Body of pancreas (tissue), 4 donors: Measurements from ENCODE around the gene PRPF18. TPM values are rescaled to one million over a fixed set of nuclear protein-coding genes. Genes with fewer than 3 reads are reported as not detected.

Experiments
- ATAC-seq: fragments of 150-250 bp; one replicate; pipeline ENCODE4 v1.9.1; 2016
- DNase-seq, 4 donors: peaks; one replicate each; pipeline ENCODE4 v3.0.0-alpha.2; 2019
- H3K27ac ChIP-seq, 4 donors: fragments of 200-600 bp; sonication (generic); 1 replicate in 3 of 4; 2 replicates in 1 of 4; pipeline versions ENCODE4 v1.5.1 to v1.6.1; 2016 to 2019; ENCODE audit warnings: mild to moderate bottlenecking in 1 of 4, mixed read lengths in 1 of 4, moderate library complexity in 1 of 4
- H3K27me3 ChIP-seq, 2 donors: fragments of 200-600 bp; sonication (generic); one replicate each; pipeline ENCODE4 v1.6.0; 2016; ENCODE audit warnings: mild to moderate bottlenecking in 1 of 2
- H3K36me3 ChIP-seq, 2 donors: fragments of 200-600 bp; sonication (generic); replicated peaks in 1 of 2; 2 replicates each; pipeline ENCODE4 v1.5.1; 2016; ENCODE audit warnings: low read depth in 2 of 2; ENCODE audit not compliant: insufficient read depth in 1 of 2
- H3K4me1 ChIP-seq: fragments of 200-600 bp; sonication (generic); one replicate; pipeline ENCODE4 v1.6.0; 2016
- H3K4me3 ChIP-seq, 2 donors: fragments of 200-600 bp; sonication (generic); 1 replicate in 1 of 2; 2 replicates in 1 of 2; pipeline ENCODE4 v1.5.1; 2016 to 2019
- H3K9me3 ChIP-seq, 3 donors: fragments of 200-600 bp; sonication (generic); 1 replicate in 2 of 3; 2 replicates in 1 of 3; pipeline ENCODE4 v1.5.1; 2016
- POLR2A ChIP-seq, 3 donors: fragments of 450-650 bp; IDR thresholded peaks; one replicate each; pipeline ENCODE4 v1.6.1; 2016; ENCODE audit warnings: antibody characterized with exemption in 3 of 3, mild to moderate bottlenecking in 2 of 3
- WGBS, 2 donors: methylation state at CpG; one replicate each; pipeline ENCODE4 v1.1.5; 2017; 5-methylcytosine and 5-hydroxymethylcytosine counted together
- intact Hi-C: fragments of 100-400 bp; cut with DNase I; formaldehyde crosslinking; loops from one replicate; pipeline ENCODE4 v1.15.1; 2023
- total RNA-seq, 2 donors: library from RNA; depleted of rRNA; stranded (reverse); fragments of >200 nt; gene quantifications; one replicate each; pipeline ENCODE4 v1.1.0, GENCODE V29; 2016
- TF ChIP-seq, protein P1 (sequence below), 7 experiments: fragments of 450-650 bp in 4 of 7; fragments of 200-600 bp in 3 of 7; sonication (generic) in 3 of 7; IDR thresholded peaks; one replicate each; pipeline ENCODE4 v1.5.1; 2016 to 2019; ENCODE audit warnings: antibody characterized with exemption in 7 of 7

The PRPF18 gene
- total RNA-seq, 2 donors from 2014 or later = 13.8 to 22.8 TPM

DNA sequence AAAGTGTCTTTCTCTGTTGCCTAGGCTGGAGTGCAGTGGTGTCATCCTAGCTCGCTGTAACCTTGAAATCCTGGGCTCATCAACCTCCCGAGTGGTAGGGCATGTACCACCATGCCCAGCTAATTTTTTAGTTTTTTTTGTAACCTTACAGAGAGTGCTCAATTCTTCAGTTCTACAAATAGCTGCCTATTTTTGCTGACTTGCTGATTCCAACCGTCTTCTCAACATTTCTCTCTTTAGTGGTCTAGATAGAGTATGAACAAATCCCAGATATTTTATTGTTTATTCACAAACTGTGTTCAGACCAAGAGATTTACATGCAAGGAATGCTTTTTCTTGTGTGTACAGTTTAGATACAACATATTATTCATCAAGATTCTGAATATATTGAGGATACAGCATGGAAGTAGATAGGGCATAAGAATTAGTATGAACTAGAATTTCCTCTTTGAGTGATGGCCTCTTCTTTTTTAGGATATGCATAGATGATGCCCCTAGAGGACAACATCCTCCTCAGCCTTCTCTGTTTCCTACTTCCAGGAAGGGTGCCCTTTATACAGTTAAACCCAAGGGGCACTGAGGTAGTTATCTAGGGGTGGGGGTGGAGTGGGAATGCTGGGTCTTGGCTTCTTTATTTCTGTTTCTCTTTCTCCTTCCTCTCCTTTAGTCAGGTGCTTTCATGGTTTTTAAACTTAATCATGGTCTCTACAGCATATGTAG is 26.0 kb downstream of the PRPF18 start:
- Histone ChIP-seq H3K36me3 (peaks cover 0 to 14% of the 10 kb centered on the region in 2 donors), H3K9me3 (no peaks in the 10 kb centered on the region), H3K4me1 (peaks cover 6% of the 10 kb centered on the region), H3K4me3 (no peak overlapping the region), H3K27me3 (no peaks in the 10 kb centered on the region), H3K27ac (no peak overlapping the region)
- no peak for TF ChIP-seq POLR2A (IDR thresholded peaks at IDR 0.05)
- TF ChIP-seq, protein P1, sequence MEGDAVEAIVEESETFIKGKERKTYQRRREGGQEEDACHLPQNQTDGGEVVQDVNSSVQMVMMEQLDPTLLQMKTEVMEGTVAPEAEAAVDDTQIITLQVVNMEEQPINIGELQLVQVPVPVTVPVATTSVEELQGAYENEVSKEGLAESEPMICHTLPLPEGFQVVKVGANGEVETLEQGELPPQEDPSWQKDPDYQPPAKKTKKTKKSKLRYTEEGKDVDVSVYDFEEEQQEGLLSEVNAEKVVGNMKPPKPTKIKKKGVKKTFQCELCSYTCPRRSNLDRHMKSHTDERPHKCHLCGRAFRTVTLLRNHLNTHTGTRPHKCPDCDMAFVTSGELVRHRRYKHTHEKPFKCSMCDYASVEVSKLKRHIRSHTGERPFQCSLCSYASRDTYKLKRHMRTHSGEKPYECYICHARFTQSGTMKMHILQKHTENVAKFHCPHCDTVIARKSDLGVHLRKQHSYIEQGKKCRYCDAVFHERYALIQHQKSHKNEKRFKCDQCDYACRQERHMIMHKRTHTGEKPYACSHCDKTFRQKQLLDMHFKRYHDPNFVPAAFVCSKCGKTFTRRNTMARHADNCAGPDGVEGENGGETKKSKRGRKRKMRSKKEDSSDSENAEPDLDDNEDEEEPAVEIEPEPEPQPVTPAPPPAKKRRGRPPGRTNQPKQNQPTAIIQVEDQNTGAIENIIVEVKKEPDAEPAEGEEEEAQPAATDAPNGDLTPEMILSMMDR (IDR thresholded peaks at IDR 0.05) = no peak
- no peak for DNase-seq
- WGBS, 2 donors = 88 to 89% methylated on average over 3 of the region's 3 CpGs
- intact Hi-C loops = no loop called here
- no peak for ATAC-seq

DNA sequence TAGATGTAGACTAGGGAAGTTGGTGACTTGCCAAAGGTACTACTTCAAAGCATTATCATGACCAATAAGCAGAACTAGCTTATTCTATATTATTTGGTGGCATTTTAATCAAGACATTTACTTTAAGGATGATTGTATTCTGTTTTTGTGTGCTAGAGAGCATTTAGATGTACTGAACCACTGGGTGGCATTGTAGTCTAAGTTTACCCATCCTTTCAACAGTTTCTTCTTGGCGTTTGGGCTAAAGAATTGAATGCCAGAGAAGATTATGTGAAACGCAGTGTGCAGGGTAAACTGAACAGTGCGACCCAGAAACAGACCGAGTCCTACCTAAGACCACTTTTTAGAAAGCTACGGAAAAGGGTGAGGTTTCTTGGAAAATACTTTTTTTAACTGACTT is 26.8 kb downstream of the PRPF18 start:
- Histone ChIP-seq H3K27ac (no peak overlapping the region), H3K4me3 (no peak overlapping the region), H3K9me3 (no peaks in the 10 kb centered on the region), H3K4me1 (peaks cover 6% of the 10 kb centered on the region), H3K27me3 (no peaks in the 10 kb centered on the region), H3K36me3 (peaks cover 0 to 14% of the 10 kb centered on the region in 2 donors)
- intact Hi-C loops = no loop called here
- 49 to 54% methylated on average over 5 of the region's 5 CpGs for WGBS, 2 donors
- DNase-seq = no peak
- TF ChIP-seq, protein P1 (IDR thresholded peaks at IDR 0.05) = peak in 4 of 7 experiments; percentile 17 to 33 (median 30)
- no peak for TF ChIP-seq POLR2A (IDR thresholded peaks at IDR 0.05)
- ATAC-seq = no peak

DNA sequence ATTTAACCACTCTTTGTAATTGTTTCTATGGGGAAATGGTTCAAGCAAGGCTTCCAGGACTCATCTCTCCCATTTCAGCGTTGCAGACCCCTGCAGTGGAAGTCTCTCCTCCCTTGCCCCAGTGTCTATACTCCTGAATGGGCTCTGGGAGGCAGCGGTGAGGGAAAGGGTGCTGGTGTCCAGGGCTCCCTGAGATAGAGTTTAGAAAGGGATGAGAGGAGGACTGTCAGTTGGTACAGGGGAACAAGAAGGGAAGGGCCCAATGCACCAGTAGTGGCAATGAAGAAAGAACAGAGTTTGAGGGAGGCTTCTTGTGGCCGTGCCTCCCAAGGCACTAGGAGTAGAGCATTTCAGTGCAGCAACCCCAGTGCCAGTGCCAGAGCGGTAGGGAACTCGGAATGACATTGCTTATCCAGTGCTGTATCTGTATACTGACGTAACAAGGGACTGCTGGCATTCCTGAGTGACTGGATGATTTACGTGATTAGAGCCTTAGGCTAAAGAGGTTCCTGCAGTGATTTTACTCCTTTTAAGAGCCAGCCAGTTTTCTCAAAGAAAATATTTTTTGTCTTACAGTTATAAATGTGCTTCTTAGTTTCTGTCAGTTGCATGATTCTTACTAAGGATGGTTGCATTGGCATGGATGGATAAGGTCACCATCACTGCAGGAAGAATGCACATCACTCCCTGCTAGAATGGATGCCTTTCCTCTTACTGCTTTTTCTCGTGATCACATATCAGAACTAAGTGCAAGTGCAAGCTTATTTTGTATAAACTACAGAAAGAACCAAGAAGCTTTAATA is 28.0 kb downstream of the PRPF18 start:
- peak; percentile 42 for ATAC-seq
- no peaks in the 10 kb centered on the region for H3K9me3 ChIP-seq
- H3K4me1 ChIP-seq = peaks cover 6% of the 10 kb centered on the region
- DNase-seq = peak in 1 of 4 donors; percentile 14
- intact Hi-C loops = no loop called here
- peaks cover 0 to 14% of the 10 kb centered on the region in 2 donors for H3K36me3 ChIP-seq
- no peaks in the 10 kb centered on the region for H3K27me3 ChIP-seq
- no peak overlapping the region for H3K27ac ChIP-seq
- 76 to 81% methylated on average over 8 of the region's 8 CpGs for WGBS, 2 donors
- no peak for TF ChIP-seq POLR2A (IDR thresholded peaks at IDR 0.05)
- TF ChIP-seq, protein P1 (IDR thresholded peaks at IDR 0.05) = no peak
- no peak overlapping the region for H3K4me3 ChIP-seq

DNA sequence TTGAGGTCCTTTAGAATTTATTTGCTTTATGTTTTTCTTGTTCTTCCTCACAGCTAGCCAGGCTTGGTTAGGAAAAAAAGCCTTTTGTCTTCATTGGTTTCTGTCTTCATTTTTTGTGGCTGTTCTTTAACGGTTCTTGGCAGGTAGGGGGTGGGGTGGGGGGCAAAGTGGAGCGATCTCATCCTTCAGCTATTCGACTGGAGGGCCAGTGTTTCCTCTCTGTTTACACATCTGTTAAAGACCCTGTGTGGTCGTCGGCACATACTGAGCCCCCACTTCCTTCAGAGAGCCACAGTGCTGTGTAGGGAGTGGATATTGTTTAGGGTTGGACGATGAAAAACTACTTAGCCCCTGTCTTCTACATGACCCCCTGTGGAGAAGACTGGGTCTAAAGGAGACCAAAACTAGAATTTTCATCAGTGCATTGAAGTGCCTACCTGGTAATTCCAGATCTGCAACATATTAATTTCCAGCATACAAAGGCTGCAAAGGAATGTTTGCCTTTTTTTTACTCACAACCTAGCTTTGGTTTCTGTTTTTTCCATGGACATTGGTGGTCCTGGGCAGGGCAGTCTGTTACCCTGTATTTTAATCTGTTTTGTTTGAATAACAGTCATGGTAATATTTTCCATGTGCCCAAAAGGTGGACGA is 29.0 kb downstream of the PRPF18 start:
- ATAC-seq (no peak), DNase-seq (no peak)
- no peak for TF ChIP-seq POLR2A (IDR thresholded peaks at IDR 0.05)
- TF ChIP-seq, protein P1 (IDR thresholded peaks at IDR 0.05) = no peak
- Histone ChIP-seq H3K36me3 (peaks cover 0 to 9% of the 10 kb centered on the region in 2 donors), H3K9me3 (no peaks in the 10 kb centered on the region), H3K4me1 (peaks cover 6% of the 10 kb centered on the region), H3K27ac (no peak overlapping the region), H3K4me3 (no peak overlapping the region), H3K27me3 (no peaks in the 10 kb centered on the region)
- intact Hi-C loops = no loop called here
- 50 to 75% methylated on average over 7 of the region's 7 CpGs for WGBS, 2 donors
